Liver (tissue), 9 donors: ENCODE data around the gene KRTAP4-7. TPM values are rescaled to one million over a fixed set of nuclear protein-coding genes. Genes with fewer than 3 reads are reported as not detected.
"Not testable (repeated sequence)": the region's sequence is repeated elsewhere in the genome, so short reads cannot be mapped to it uniquely, and the experiment has no call there.

Experiments
- DNase-seq: peaks from one replicate; pipeline ENCODE4 v3.0.0-alpha.2; 2017; ENCODE audit warnings: low spot score
- H3K27ac ChIP-seq, 2 donors: one replicate each; pipeline ENCODE4 v1.7.0; 2013; ENCODE audit warnings: inconsistent platforms in 2 of 2, low read length in 2 of 2, control low read depth in 1 of 2, low read depth in 1 of 2, mild to moderate bottlenecking in 1 of 2
- H3K27me3 ChIP-seq, 4 donors: one replicate each; pipeline versions ENCODE4 v1.6.1 to v1.7.0; 2013; ENCODE audit warnings: low read length in 3 of 4, inconsistent platforms in 1 of 4, mild to moderate bottlenecking in 1 of 4, moderate library complexity in 1 of 4; ENCODE audit not compliant: control insufficient read depth in 4 of 4, insufficient read depth in 4 of 4
- H3K36me3 ChIP-seq, 4 donors: one replicate each; pipeline versions ENCODE4 v1.6.1 to v1.7.0; 2013; ENCODE audit warnings: low read length in 3 of 4, mild to moderate bottlenecking in 3 of 4, low read depth in 1 of 4, moderate library complexity in 1 of 4; ENCODE audit not compliant: control insufficient read depth in 4 of 4, insufficient read depth in 3 of 4
- H3K4me1 ChIP-seq, 4 donors: one replicate each; pipeline versions ENCODE4 v1.6.1 to v1.7.0; 2013; ENCODE audit warnings: low read length in 3 of 4, mild to moderate bottlenecking in 3 of 4, moderate library complexity in 1 of 4; ENCODE audit not compliant: control insufficient read depth in 4 of 4, insufficient read depth in 4 of 4
- H3K4me3 ChIP-seq, 3 donors: one replicate each; pipeline versions ENCODE4 v1.6.1 to v1.7.0; 2013; ENCODE audit warnings: low read length in 3 of 3, control low read depth in 1 of 3, low read depth in 1 of 3, mild to moderate bottlenecking in 1 of 3
- H3K9ac ChIP-seq, 2 donors: one replicate each; pipeline ENCODE4 v1.7.0; 2013; ENCODE audit warnings: low read length in 2 of 2, mild to moderate bottlenecking in 2 of 2, moderate library complexity in 2 of 2, control low read depth in 1 of 2, low read depth in 1 of 2
- H3K9me3 ChIP-seq, 4 donors: one replicate each; pipeline versions ENCODE4 v1.6.1 to v1.7.0; 2013; ENCODE audit warnings: low read length in 3 of 4; ENCODE audit not compliant: control insufficient read depth in 4 of 4
- EGR1 ChIP-seq, 2 donors: IDR thresholded peaks; 2 replicates each; pipeline ENCODE4 v1.6.1; 2016 to 2018; ENCODE audit warnings: antibody characterized with exemption in 2 of 2, low read depth in 2 of 2
- FOXA1 ChIP-seq: IDR thresholded peaks from 2 replicates; pipeline ENCODE4 v1.6.1; 2016; ENCODE audit warnings: antibody characterized with exemption
- FOXA2 ChIP-seq: IDR thresholded peaks from 2 replicates; pipeline ENCODE4 v1.6.1; 2016; ENCODE audit warnings: antibody characterized with exemption
- HNF4A ChIP-seq, 2 donors: conservative IDR thresholded peaks; 2 replicates each; pipeline ENCODE4 v1.6.1; 2016; ENCODE audit warnings: antibody characterized with exemption in 2 of 2, mild to moderate bottlenecking in 2 of 2
- HNF4G ChIP-seq: IDR thresholded peaks from 2 replicates; pipeline ENCODE4 v1.6.1; 2016; ENCODE audit warnings: antibody characterized with exemption
- JUND ChIP-seq, 2 donors: IDR thresholded peaks; 2 replicates each; pipeline ENCODE4 v1.6.1; 2016; ENCODE audit warnings: antibody characterized with exemption in 2 of 2
- NR2F2 ChIP-seq: IDR thresholded peaks from 2 replicates; pipeline ENCODE4 v1.6.1; 2016; ENCODE audit warnings: antibody characterized with exemption
- RAD21 ChIP-seq, 2 donors: IDR thresholded peaks; 2 replicates each; pipeline ENCODE4 v1.6.1; 2016; ENCODE audit warnings: antibody characterized with exemption in 2 of 2, mild to moderate bottlenecking in 2 of 2
- RXRA ChIP-seq, 2 donors: IDR thresholded peaks; 2 replicates each; pipeline ENCODE4 v1.6.1; 2017 to 2018; ENCODE audit warnings: antibody characterized with exemption in 2 of 2, mild to moderate bottlenecking in 1 of 2
- SP1 ChIP-seq: IDR thresholded peaks from 2 replicates; pipeline ENCODE4 v1.6.1; 2018; ENCODE audit warnings: antibody characterized with exemption, mild to moderate bottlenecking
- TAF1 ChIP-seq: conservative IDR thresholded peaks from 2 replicates; pipeline ENCODE4 v1.6.1; 2016; ENCODE audit warnings: antibody characterized with exemption, mild to moderate bottlenecking
- YY1 ChIP-seq: IDR thresholded peaks from 2 replicates; pipeline ENCODE4 v1.6.1; 2016; ENCODE audit warnings: antibody characterized with exemption, mild to moderate bottlenecking
- WGBS: extraction: QIAGEN DNeasy Blood & Tissue Kit; methylation state at CpG from one replicate; pipeline ENCODE4 v1.1.7; 2013; 5-methylcytosine and 5-hydroxymethylcytosine counted together
- polyA plus RNA-seq, 2 donors: library from polyadenylated mRNA; stranded (reverse) in 1 of 2; unstranded in 1 of 2; fragments of 200-250 nt in 1 of 2; fragments of >200 nt in 1 of 2; fragmentation: Nextera tagmentation in 1 of 2; extraction: Ambion mirVana in 1 of 2; gene quantifications; one replicate each; pipeline versions ENCODE4 v1.2.1 to v1.2.3, GENCODE V29; 2013 to 2015
- total RNA-seq, 2 donors: library from RNA; depleted of rRNA; stranded (reverse); fragments of >200 nt; gene quantifications; one replicate each; pipeline ENCODE4 v1.2.3, GENCODE V29; 2014
- TF ChIP-seq, protein P1 (sequence below): IDR thresholded peaks from 2 replicates; pipeline ENCODE4 v1.6.1; 2016; ENCODE audit warnings: antibody characterized with exemption
- TF ChIP-seq, protein P2 (sequence below): fragments of 150-350 bp; IDR thresholded peaks from 2 replicates; pipeline ENCODE4 v1.5.1; 2017; ENCODE audit warnings: improper control_type of control experiment, low read depth, low read length; ENCODE audit not compliant: missing input control
- TF ChIP-seq, protein P3 (sequence below): IDR thresholded peaks from 2 replicates; pipeline ENCODE4 v1.6.1; 2016; ENCODE audit warnings: antibody characterized with exemption
- TF ChIP-seq, protein P4 (sequence below): IDR thresholded peaks from 2 replicates; pipeline ENCODE4 v1.6.1; 2016; ENCODE audit warnings: antibody characterized with exemption
- TF ChIP-seq, protein P5 (sequence below): IDR thresholded peaks from 2 replicates; pipeline ENCODE4 v1.6.1; 2016; ENCODE audit warnings: antibody characterized with exemption, mild to moderate bottlenecking
- donor health status: healthy.
- donor health status: healthy.
- donor health status: healthy.
- donor health status: healthy.
- donor health status: healthy.

Gene KRTAP4-7
- total and polyA plus RNA-seq, 4 donors = not detected

DNA sequence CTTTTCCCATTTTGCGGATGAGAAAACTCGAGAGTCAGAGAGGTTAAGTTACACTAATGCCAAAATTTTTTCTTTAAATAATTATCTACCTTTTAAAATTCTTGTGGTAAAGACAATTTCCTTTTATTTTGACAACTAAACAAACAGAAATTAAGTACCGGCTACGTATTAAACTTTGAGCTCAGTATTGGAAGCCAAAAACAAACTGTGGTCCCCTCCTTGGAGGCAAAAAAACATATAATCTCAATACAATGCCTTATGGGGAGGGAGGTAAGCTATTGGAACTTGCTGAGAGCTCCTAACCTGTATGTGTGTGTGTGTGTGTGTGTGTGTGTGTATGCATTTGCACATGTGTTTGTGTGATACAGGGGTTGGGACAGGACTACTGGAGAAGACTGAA is 20.5 kb upstream of the KRTAP4-7 start:
- H3K4me3 ChIP-seq = no peak overlapping the region
- no peak for TF ChIP-seq EGR1 (IDR thresholded peaks at IDR 0.05; ENCODE audit: low read depth in 2 of 2)
- no peak for TF ChIP-seq FOXA1
- no peak for TF ChIP-seq SP1
- TF ChIP-seq HNF4G = no peak
- TF ChIP-seq, protein P1, sequence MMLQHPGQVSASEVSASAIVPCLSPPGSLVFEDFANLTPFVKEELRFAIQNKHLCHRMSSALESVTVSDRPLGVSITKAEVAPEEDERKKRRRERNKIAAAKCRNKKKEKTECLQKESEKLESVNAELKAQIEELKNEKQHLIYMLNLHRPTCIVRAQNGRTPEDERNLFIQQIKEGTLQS = no peak
- no peak for TF ChIP-seq YY1
- TF ChIP-seq, protein P2, sequence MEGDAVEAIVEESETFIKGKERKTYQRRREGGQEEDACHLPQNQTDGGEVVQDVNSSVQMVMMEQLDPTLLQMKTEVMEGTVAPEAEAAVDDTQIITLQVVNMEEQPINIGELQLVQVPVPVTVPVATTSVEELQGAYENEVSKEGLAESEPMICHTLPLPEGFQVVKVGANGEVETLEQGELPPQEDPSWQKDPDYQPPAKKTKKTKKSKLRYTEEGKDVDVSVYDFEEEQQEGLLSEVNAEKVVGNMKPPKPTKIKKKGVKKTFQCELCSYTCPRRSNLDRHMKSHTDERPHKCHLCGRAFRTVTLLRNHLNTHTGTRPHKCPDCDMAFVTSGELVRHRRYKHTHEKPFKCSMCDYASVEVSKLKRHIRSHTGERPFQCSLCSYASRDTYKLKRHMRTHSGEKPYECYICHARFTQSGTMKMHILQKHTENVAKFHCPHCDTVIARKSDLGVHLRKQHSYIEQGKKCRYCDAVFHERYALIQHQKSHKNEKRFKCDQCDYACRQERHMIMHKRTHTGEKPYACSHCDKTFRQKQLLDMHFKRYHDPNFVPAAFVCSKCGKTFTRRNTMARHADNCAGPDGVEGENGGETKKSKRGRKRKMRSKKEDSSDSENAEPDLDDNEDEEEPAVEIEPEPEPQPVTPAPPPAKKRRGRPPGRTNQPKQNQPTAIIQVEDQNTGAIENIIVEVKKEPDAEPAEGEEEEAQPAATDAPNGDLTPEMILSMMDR = no peak
- no peak for TF ChIP-seq RAD21 (IDR thresholded peaks at IDR 0.05)
- TF ChIP-seq, protein P3, sequence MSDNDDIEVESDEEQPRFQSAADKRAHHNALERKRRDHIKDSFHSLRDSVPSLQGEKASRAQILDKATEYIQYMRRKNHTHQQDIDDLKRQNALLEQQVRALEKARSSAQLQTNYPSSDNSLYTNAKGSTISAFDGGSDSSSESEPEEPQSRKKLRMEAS = no peak
- TF ChIP-seq, protein P4, sequence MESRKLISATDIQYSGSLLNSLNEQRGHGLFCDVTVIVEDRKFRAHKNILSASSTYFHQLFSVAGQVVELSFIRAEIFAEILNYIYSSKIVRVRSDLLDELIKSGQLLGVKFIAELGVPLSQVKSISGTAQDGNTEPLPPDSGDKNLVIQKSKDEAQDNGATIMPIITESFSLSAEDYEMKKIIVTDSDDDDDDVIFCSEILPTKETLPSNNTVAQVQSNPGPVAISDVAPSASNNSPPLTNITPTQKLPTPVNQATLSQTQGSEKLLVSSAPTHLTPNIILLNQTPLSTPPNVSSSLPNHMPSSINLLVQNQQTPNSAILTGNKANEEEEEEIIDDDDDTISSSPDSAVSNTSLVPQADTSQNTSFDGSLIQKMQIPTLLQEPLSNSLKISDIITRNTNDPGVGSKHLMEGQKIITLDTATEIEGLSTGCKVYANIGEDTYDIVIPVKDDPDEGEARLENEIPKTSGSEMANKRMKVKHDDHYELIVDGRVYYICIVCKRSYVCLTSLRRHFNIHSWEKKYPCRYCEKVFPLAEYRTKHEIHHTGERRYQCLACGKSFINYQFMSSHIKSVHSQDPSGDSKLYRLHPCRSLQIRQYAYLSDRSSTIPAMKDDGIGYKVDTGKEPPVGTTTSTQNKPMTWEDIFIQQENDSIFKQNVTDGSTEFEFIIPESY = no peak
- TF ChIP-seq FOXA2 = no peak
- H3K9me3 ChIP-seq = no peaks in the 10 kb centered on the region
- H3K36me3 ChIP-seq = no peaks in the 10 kb centered on the region
- WGBS = 77% methylated on average over 4 of the region's 4 CpGs
- no peak overlapping the region for H3K27ac ChIP-seq
- H3K4me1 ChIP-seq = no peaks in the 10 kb centered on the region
- H3K27me3 ChIP-seq = peaks cover 0 to 9% (median 0%) of the 10 kb centered on the region in 4 donors
- DNase-seq = no peak
- H3K9ac ChIP-seq = no peak overlapping the region

DNA sequence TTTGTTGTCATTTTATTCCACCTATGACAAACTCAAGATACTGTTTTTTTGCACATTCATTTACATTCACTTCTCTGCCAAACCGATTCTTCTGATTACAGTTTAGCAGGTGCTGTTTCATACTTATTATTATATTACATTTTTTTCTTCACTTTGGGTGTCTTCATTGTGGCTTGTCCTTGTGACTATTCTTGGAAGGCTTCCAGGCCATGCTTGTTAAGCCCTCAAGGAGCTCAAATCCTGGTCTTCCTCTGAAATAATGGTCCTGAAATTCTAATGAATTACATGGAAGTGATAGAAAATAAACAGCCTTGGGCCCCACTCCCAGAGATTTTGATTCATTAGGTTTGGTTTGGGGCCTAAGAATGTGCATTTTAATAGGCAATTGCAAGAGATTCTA is 19.6 kb upstream of the KRTAP4-7 start:
- Histone ChIP-seq H3K4me3 (no peak overlapping the region), H3K9ac (no peak overlapping the region), H3K27ac (no peak overlapping the region), H3K4me1 (no peaks in the 10 kb centered on the region), H3K27me3 (peaks cover 0 to 8% (median 0%) of the 10 kb centered on the region in 4 donors), H3K9me3 (no peaks in the 10 kb centered on the region), H3K36me3 (no peaks in the 10 kb centered on the region)
- no peak for DNase-seq
- TF ChIP-seq, protein P5, sequence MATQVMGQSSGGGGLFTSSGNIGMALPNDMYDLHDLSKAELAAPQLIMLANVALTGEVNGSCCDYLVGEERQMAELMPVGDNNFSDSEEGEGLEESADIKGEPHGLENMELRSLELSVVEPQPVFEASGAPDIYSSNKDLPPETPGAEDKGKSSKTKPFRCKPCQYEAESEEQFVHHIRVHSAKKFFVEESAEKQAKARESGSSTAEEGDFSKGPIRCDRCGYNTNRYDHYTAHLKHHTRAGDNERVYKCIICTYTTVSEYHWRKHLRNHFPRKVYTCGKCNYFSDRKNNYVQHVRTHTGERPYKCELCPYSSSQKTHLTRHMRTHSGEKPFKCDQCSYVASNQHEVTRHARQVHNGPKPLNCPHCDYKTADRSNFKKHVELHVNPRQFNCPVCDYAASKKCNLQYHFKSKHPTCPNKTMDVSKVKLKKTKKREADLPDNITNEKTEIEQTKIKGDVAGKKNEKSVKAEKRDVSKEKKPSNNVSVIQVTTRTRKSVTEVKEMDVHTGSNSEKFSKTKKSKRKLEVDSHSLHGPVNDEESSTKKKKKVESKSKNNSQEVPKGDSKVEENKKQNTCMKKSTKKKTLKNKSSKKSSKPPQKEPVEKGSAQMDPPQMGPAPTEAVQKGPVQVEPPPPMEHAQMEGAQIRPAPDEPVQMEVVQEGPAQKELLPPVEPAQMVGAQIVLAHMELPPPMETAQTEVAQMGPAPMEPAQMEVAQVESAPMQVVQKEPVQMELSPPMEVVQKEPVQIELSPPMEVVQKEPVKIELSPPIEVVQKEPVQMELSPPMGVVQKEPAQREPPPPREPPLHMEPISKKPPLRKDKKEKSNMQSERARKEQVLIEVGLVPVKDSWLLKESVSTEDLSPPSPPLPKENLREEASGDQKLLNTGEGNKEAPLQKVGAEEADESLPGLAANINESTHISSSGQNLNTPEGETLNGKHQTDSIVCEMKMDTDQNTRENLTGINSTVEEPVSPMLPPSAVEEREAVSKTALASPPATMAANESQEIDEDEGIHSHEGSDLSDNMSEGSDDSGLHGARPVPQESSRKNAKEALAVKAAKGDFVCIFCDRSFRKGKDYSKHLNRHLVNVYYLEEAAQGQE = no peak
- no peak for TF ChIP-seq SP1
- no peak for TF ChIP-seq TAF1
- TF ChIP-seq, protein P4 = no peak
- no peak for TF ChIP-seq HNF4G
- no peak for TF ChIP-seq JUND (IDR thresholded peaks at IDR 0.05)
- TF ChIP-seq NR2F2 = no peak
- no peak for TF ChIP-seq FOXA2
- TF ChIP-seq, protein P3 = no peak
- TF ChIP-seq RXRA (IDR thresholded peaks at IDR 0.05) = no peak
- TF ChIP-seq HNF4A (conservative IDR thresholded peaks at IDR 0.05) = no peak
- 83% methylated on average over 1 of the region's 1 CpG for WGBS

DNA sequence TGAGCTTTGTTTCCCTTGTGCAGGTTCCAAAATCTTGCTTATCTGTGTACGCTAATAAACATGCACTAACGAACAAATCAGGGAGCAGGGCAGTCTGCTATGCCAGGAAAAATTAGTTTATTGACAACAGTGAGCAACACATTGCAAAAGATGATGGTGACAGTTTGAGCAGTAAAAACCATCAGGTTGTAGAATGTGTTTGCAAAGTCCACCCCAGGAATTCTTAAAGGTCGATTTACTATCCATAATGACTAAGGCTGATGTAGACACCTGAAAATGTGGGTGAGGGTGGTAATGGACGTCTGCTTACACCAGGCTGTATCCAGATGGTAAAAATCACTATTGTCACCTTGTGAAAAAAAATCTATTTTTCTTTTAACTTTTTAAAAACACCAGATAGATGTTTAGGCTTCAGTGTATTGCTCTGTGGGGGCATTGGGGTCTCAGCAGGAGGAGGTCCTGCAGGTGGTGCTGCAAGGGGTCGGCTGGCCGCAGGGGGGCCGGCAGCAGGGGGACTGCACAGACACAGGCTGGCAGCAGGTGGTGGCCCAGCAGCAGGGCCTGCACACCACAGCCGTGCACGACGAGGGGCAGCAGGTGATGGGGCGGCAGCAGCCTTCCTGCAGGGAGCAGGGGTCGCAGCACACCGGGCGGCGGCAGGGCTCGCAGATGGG is 18.8 kb upstream of the KRTAP4-7 start:
- not testable (repeated sequence) for H3K9ac ChIP-seq, H3K9me3 ChIP-seq, H3K4me1 ChIP-seq, H3K27me3 ChIP-seq, DNase-seq, H3K36me3 ChIP-seq, H3K27ac ChIP-seq, H3K4me3 ChIP-seq
- 63% methylated on average over 7 of the region's 16 CpGs for WGBS
